WTC11 (cell line): ENCODE data around the gene PRDX1. TPM values are rescaled to one million over a fixed set of nuclear protein-coding genes. Genes with fewer than 3 reads are reported as not detected.

Experiments
- ATAC-seq: fragments of 200-7000 bp; cut with Tn5 transposase; 2 replicates; pipeline ENCODE4 v1.10.0; 2021; ENCODE audit warnings: mild to moderate bottlenecking, moderate library complexity
- CTCF ChIA-PET: fragments of 300-600 bp; sonication (Branson Sonifier 250); formaldehyde crosslinking; loops from one replicate; lab custom pipeline; 2021; ENCODE audit warnings: antibody characterized with exemption; lab: Charles Lee
- POLR2A ChIA-PET: fragments of 350-600 bp; sonication (Branson Sonifier 250); formaldehyde crosslinking; loops from one replicate; lab custom pipeline; 2021; ENCODE audit warnings: antibody characterized with exemption; lab: Charles Lee
- DNase-seq: peaks from one replicate; pipeline ENCODE4 v3.0.0; 2021; ENCODE audit warnings: low spot score
- H3K27ac Mint-ChIP-seq: 2 replicates; pipeline ENCODE4 v1.8.0; 2021; ENCODE audit warnings: mixed read lengths
- H3K27me3 Mint-ChIP-seq: 2 replicates; pipeline ENCODE4 v1.8.0; 2021; ENCODE audit warnings: low read depth, mild to moderate bottlenecking, moderate library complexity, mixed read lengths
- H3K36me3 Mint-ChIP-seq: 2 replicates; pipeline ENCODE4 v1.8.0; 2021; ENCODE audit warnings: mixed read lengths
- H3K4me1 Mint-ChIP-seq: 2 replicates; pipeline ENCODE4 v1.8.0; 2022; ENCODE audit warnings: mixed read lengths
- H3K4me3 Mint-ChIP-seq: 2 replicates; pipeline ENCODE4 v1.8.0; 2021; ENCODE audit warnings: mild to moderate bottlenecking, moderate library complexity, mixed read lengths
- H3K9me3 Mint-ChIP-seq: 2 replicates; pipeline ENCODE4 v1.8.0; 2021; ENCODE audit warnings: mixed read lengths
- ATF1 ChIP-seq: sonication (generic); formaldehyde crosslinking; IDR thresholded peaks from 2 replicates; pipeline ENCODE4 v1.8.1; 2023; ENCODE audit warnings: mild to moderate bottlenecking, moderate library complexity, missing genetic modification reagents
- ELF4 ChIP-seq: sonication (generic); formaldehyde crosslinking; IDR thresholded peaks from 2 replicates; pipeline ENCODE4 v1.8.1; 2022; ENCODE audit warnings: low read depth, mild to moderate bottlenecking, moderate library complexity, missing genetic modification reagents
- FOXP1 ChIP-seq: sonication (generic); formaldehyde crosslinking; IDR thresholded peaks from 2 replicates; pipeline ENCODE4 v1.8.0; 2022; ENCODE audit warnings: missing genetic modification reagents, mild to moderate bottlenecking, moderate library complexity, borderline replicate concordance
- FOXP4 ChIP-seq: sonication (generic); formaldehyde crosslinking; IDR thresholded peaks from 2 replicates; pipeline ENCODE4 v1.8.0; 2022; ENCODE audit warnings: mild to moderate bottlenecking, missing genetic modification reagents
- IRF2 ChIP-seq: sonication (generic); formaldehyde crosslinking; IDR thresholded peaks from 2 replicates; pipeline ENCODE4 v1.8.0; 2022; ENCODE audit warnings: low read depth, missing genetic modification reagents, borderline replicate concordance
- RELA ChIP-seq: sonication (generic); formaldehyde crosslinking; IDR thresholded peaks from 2 replicates; pipeline ENCODE4 v1.8.1; 2022; ENCODE audit warnings: missing genetic modification reagents, mild to moderate bottlenecking, borderline replicate concordance
- RORB ChIP-seq: fragments of 250-450 bp; sonication (Bioruptor Pico); IDR thresholded peaks from 2 replicates; pipeline ENCODE4 v1.9.0; 2021; ENCODE audit warnings: mild to moderate bottlenecking
- ZNF671 ChIP-seq: fragments of 250-450 bp; sonication (Bioruptor Pico); IDR thresholded peaks from 2 replicates; pipeline ENCODE4 v1.8.0; 2021; ENCODE audit warnings: mild to moderate bottlenecking
- total RNA-seq: library from RNA; stranded (reverse); gene quantifications from 3 replicates; pipeline ENCODE4 v1.2.3, GENCODE V29; 2021
- TF ChIP-seq, protein P1 (sequence below): sonication (generic); formaldehyde crosslinking; IDR thresholded peaks from 2 replicates; pipeline ENCODE4 v1.8.0; 2023; ENCODE audit warnings: missing genetic modification reagents, mild to moderate bottlenecking, borderline replicate concordance
- TF ChIP-seq, protein P2 (sequence below): sonication (generic); formaldehyde crosslinking; IDR thresholded peaks from 2 replicates; pipeline ENCODE4 v1.8.0; 2022; ENCODE audit warnings: mild to moderate bottlenecking, missing genetic modification reagents
- TF ChIP-seq, protein P3 (sequence below): fragments of 250-450 bp; sonication (Bioruptor Pico); IDR thresholded peaks from 2 replicates; pipeline ENCODE4 v2.1.2; 2022; ENCODE audit warnings: mild to moderate bottlenecking, moderate library complexity
- TF ChIP-seq, protein P4 (sequence below): sonication (generic); formaldehyde crosslinking; conservative IDR thresholded peaks from 2 replicates; pipeline ENCODE4 v1.8.1; 2023; ENCODE audit warnings: mild to moderate bottlenecking, low read depth, missing genetic modification reagents, moderate library complexity

Gene PRDX1
- total RNA-seq, 1 experiment from 2014 or later: 1,197 TPM

GRCh38 chr1:45492691-45493090, 29.0 kb downstream of the PRDX1 start:
- TF ChIP-seq FOXP4: no peak
- TF ChIP-seq ZNF671 (CRISPR knock-in tag): no peak
- TF ChIP-seq, protein P1, sequence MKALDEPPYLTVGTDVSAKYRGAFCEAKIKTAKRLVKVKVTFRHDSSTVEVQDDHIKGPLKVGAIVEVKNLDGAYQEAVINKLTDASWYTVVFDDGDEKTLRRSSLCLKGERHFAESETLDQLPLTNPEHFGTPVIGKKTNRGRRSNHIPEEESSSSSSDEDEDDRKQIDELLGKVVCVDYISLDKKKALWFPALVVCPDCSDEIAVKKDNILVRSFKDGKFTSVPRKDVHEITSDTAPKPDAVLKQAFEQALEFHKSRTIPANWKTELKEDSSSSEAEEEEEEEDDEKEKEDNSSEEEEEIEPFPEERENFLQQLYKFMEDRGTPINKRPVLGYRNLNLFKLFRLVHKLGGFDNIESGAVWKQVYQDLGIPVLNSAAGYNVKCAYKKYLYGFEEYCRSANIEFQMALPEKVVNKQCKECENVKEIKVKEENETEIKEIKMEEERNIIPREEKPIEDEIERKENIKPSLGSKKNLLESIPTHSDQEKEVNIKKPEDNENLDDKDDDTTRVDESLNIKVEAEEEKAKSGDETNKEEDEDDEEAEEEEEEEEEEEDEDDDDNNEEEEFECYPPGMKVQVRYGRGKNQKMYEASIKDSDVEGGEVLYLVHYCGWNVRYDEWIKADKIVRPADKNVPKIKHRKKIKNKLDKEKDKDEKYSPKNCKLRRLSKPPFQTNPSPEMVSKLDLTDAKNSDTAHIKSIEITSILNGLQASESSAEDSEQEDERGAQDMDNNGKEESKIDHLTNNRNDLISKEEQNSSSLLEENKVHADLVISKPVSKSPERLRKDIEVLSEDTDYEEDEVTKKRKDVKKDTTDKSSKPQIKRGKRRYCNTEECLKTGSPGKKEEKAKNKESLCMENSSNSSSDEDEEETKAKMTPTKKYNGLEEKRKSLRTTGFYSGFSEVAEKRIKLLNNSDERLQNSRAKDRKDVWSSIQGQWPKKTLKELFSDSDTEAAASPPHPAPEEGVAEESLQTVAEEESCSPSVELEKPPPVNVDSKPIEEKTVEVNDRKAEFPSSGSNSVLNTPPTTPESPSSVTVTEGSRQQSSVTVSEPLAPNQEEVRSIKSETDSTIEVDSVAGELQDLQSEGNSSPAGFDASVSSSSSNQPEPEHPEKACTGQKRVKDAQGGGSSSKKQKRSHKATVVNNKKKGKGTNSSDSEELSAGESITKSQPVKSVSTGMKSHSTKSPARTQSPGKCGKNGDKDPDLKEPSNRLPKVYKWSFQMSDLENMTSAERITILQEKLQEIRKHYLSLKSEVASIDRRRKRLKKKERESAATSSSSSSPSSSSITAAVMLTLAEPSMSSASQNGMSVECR (CRISPR knock-in tag): no peak
- no peak for TF ChIP-seq ATF1 (CRISPR knock-in tag)
- TF ChIP-seq ELF4 (CRISPR knock-in tag): no peak
- TF ChIP-seq FOXP1 (CRISPR knock-in tag): no peak
- TF ChIP-seq, protein P2, sequence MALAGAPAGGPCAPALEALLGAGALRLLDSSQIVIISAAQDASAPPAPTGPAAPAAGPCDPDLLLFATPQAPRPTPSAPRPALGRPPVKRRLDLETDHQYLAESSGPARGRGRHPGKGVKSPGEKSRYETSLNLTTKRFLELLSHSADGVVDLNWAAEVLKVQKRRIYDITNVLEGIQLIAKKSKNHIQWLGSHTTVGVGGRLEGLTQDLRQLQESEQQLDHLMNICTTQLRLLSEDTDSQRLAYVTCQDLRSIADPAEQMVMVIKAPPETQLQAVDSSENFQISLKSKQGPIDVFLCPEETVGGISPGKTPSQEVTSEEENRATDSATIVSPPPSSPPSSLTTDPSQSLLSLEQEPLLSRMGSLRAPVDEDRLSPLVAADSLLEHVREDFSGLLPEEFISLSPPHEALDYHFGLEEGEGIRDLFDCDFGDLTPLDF: no peak
- no peak for TF ChIP-seq RELA (CRISPR knock-in tag)
- TF ChIP-seq, protein P3, sequence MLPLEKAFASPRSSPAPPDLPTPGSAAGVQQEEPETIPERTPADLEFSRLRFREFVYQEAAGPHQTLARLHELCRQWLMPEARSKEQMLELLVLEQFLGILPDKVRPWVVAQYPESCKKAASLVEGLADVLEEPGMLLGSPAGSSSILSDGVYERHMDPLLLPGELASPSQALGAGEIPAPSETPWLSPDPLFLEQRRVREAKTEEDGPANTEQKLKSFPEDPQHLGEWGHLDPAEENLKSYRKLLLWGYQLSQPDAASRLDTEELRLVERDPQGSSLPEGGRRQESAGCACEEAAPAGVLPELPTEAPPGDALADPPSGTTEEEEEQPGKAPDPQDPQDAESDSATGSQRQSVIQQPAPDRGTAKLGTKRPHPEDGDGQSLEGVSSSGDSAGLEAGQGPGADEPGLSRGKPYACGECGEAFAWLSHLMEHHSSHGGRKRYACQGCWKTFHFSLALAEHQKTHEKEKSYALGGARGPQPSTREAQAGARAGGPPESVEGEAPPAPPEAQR (CRISPR knock-in tag): no peak
- TF ChIP-seq RORB (CRISPR knock-in tag): no peak
- TF ChIP-seq, protein P4, sequence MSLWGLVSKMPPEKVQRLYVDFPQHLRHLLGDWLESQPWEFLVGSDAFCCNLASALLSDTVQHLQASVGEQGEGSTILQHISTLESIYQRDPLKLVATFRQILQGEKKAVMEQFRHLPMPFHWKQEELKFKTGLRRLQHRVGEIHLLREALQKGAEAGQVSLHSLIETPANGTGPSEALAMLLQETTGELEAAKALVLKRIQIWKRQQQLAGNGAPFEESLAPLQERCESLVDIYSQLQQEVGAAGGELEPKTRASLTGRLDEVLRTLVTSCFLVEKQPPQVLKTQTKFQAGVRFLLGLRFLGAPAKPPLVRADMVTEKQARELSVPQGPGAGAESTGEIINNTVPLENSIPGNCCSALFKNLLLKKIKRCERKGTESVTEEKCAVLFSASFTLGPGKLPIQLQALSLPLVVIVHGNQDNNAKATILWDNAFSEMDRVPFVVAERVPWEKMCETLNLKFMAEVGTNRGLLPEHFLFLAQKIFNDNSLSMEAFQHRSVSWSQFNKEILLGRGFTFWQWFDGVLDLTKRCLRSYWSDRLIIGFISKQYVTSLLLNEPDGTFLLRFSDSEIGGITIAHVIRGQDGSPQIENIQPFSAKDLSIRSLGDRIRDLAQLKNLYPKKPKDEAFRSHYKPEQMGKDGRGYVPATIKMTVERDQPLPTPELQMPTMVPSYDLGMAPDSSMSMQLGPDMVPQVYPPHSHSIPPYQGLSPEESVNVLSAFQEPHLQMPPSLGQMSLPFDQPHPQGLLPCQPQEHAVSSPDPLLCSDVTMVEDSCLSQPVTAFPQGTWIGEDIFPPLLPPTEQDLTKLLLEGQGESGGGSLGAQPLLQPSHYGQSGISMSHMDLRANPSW (CRISPR knock-in tag): no peak
- no peak for TF ChIP-seq IRF2 (CRISPR knock-in tag)
- Mint-ChIP-seq H3K27me3 (no peaks in the 10 kb centered on the region), H3K4me1 (peaks cover 5% of the 10 kb centered on the region; the same call in 1 of the 2 replicates), H3K4me3 (no peak overlapping the region), H3K27ac (no peak overlapping the region), H3K36me3 (peaks cover 10% of the 10 kb centered on the region), H3K9me3 (peaks cover 6% of the 10 kb centered on the region)
- DNase-seq (no peak), ATAC-seq (no peak)
- ChIA-PET POLR2A (interaction anchor here (0.6 to 1.8 kb wide), 5 partner anchors 29 to 641 kb away, joined by 3 to 6 read pairs (median 3); partner anchors contain the start of genes HPDL, PRDX1 and TOE1), CTCF (interaction anchor here (0.5 to 8.3 kb wide), 25 partner anchors 9 to 699 kb away, joined by 3 to 170 read pairs (median 3); partner anchors contain the start of genes AKR1A1, MUTYH, TOE1 and UROD)
